OCI-M2 (cell line): ENCODE data around the gene EXOC3L4.
"Not testable (repeated sequence)": the region's sequence is repeated elsewhere in the genome, so short reads cannot be mapped to it uniquely, and the experiment has no call there.

Source experiments
- DNase-seq: peaks from one replicate; lab custom pipeline; 2025; ENCODE audit not compliant: unreplicated experiment; lab: John Stamatoyannopoulos, UW

Gene EXOC3L4

DNA sequence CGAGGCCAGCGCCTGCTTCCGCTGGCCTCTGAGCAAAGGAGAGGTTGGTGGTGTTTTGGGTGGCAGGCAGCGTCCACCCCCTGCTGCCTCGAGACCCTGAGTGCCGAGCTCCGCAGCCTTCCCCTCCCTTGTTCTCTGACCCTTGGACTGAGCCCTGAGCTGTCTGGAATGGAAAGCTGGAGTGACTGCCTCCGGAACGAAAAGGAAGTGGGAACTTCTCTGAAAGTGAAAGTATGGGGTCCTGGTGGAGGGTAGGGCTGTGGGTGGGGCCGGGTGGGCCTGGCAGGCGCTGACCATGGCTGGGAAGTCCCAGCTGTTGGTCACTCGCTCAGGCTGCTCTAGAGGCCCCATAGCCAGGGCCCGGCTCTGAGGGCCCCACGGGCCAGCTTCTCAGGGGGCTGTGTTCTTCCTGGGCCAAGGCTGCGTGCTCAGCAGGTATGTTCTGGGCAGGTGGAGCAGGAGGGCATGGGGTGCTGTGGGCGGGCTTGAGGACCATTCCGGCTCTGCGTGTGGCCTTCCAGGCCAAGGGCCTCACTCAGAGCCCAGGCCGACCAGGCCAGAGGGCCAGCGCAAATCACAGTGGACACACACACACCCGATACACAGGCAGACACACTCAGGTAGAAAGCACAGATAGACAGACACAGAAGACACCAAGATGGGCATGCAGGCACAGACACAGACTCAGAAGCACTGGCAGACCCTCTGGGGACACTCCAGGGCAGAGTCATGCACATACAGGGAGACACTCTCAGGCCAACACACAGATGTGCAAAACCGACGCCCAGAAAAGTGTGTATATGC, at the start of gene EXOC3L4:
Gene EXOC3L4, plus strand, starts transcription at position 320 of the 804 bp plus-strand sequence. CDS start 5,495 bp downstream, outside the sequence.
- no peak for DNase-seq

GRCh38 chr14:103045371-103045869, 49.1 kb upstream of the EXOC3L4 start:
- DNase-seq = no peak

DNA sequence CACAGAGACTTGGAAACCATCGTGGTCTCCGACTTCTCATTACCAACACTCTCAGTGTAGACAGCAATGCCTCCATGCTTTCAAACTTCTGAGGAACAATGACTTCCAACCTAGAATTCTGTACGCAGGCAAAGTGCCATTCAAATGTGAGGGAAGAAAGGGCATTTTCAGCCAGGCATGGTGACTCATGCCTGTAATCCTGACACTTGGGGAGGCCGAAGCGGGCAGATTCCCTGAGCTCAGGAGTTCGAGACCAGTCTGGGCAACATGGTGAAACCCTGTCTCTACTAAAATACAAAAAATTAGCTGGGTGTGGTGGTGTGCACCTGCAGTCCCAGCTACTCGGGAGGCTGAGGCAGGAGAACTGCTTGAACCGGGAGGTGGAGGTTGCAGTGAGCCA, 47.1 kb upstream of the EXOC3L4 start:
- DNase-seq = not testable (repeated sequence)

DNA sequence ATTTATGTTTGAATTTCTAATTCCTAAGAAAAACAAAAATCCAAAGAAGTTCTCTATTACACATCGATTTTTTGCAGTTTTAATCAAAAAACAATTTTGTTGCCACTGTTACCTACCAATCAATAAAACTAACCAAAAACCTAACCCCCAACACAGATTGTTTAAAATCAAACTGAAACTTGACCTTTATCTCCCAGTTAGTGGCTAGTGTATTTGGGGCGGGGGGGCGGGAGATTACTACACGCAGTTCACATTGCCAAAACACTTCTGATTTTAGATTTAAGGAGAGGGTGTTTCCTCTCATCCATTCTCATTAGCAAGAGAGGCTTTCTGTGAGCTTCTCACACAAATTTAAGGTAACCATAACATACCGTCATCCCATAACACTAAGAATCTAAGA, 43.6 kb upstream of the EXOC3L4 start:
- no peak for DNase-seq

DNA sequence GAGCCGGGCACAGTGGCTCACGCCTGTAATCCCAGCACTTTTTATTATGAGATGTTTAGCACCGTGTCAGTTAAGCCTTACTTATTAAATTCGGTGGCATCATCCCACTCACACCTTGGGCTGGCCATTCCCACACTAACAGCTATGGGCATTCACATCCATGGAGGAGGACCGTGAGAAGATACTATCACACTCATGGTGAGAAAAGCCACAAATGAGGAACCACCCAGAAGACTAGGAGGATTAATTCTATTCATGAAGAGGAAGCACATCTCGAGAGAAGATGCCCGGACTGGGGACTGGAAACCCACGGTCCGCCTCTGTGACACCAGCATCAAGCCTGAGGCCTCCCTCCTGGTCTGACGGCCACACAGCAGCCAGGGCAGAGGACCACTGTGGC, 42.1 kb upstream of the EXOC3L4 start:
- DNase-seq = no peak

DNA sequence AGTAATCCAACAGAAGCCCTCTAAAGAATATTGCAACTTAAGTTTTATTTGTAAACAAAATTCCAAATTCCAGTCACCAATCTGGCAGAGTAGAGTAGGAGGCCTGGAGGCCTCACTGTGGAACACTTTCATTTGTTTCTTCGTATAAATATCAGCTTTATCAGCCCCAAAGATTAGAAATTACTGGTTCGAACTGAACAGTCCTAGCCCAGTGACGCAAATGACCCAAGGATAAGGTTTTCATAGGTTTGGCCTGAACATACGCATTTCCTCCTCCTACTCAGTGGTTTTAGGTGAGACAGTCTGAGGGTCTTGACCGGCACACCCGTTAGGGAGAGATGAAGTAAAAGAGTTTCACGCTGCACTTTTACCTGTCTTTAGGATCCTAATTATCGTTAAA, 38.8 kb upstream of the EXOC3L4 start:
- no peak for DNase-seq

DNA sequence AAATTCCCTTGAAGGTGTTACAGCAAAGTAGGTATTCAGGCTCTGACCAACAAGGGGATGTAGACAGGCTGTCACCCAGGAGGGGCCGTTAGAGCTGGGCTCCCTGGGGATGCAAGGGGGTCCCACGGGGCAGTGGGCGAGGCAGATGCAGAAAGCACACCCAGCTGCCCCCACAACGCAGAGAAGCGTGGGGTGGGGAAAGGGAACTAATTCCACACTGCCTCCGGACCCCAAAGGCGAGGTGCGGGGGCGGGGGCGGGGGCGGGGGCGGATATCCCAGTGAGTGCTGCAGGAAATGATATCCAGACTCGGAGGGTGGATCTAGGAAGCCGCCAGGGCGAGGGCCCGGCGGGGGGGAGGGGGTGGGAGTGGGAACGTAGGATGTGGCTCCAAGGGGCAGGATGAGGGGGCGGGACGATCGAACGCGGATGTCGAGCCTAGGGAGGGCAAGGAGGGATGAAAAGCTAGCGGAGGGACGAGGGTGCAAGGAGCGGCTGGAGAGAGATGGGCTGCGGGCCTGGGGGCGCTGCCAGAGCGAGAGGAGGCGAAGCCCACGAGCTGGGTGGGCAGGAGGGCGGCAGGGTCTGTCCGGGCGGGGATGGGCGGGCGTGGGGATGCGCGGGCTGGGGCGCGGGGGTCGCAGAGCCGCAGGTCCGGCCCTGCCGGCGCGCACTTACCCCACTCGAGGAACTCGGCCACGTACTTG, 38.0 kb upstream of the EXOC3L4 start:
- peak; percentile 47 for DNase-seq

DNA sequence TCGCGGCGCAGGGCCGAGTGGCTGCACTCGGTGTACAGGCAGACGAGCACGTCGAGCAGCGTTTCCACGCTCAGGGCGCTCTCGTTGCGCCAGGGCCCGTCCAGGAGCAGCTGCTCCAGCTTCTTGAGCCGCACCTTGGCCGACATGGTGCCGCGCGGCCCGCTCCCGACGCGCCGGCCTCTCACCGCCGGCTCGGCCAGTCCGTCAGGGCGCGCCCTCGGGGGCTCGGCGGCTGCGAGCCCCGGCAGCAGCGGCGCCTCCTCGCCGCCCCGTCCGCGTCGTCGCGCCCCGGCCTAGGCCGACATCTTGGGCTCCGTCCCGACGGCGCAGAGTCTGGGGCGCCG, 37.5 kb upstream of the EXOC3L4 start:
- DNase-seq = no peak

DNA sequence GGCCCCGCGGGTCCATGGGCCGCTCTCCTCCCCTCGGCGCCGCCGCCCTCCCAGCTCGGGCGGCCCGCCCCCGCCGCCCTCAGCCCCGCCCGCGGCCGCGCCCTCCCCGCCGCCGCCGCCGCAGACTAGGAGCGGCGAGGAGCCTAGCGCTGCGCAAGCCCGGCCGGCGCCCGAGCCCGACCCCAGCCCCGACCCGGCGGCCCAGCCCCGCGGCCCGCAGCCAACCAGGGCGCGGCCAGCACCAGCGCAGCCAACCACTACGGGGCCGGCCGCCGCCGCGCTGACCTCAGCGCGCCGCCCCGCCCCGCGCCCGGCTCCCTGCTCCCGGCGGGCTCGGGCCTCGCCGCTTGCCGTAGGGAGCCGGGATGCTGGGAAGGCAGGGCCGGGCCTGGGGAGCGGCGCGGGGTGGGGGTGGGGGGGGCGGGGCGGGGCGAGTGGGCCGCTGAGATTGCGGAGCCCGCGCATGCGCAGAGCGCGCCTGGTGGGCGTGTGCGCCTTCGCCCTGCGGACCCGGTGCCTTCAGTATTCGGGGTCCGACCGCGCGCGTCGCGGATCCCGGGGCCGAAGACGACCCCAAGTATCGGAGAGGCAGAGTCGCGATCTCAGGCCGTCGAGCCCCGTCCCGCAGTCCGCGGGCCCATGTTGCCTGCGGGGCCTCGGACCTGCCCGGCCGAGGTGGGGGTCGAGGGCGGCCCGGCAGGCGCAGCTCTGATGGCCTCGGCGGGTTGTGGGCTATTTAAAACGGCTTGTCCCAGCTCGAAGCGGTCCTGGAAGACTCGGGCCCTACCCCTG, 37.0 kb upstream of the EXOC3L4 start, which contains the start of gene CDC42BPB:
Gene CDC42BPB, minus strand, starts transcription at position 178 of the 792 bp plus-strand sequence. CDS start 376 bp downstream, outside the sequence.
- no peak for DNase-seq

DNA sequence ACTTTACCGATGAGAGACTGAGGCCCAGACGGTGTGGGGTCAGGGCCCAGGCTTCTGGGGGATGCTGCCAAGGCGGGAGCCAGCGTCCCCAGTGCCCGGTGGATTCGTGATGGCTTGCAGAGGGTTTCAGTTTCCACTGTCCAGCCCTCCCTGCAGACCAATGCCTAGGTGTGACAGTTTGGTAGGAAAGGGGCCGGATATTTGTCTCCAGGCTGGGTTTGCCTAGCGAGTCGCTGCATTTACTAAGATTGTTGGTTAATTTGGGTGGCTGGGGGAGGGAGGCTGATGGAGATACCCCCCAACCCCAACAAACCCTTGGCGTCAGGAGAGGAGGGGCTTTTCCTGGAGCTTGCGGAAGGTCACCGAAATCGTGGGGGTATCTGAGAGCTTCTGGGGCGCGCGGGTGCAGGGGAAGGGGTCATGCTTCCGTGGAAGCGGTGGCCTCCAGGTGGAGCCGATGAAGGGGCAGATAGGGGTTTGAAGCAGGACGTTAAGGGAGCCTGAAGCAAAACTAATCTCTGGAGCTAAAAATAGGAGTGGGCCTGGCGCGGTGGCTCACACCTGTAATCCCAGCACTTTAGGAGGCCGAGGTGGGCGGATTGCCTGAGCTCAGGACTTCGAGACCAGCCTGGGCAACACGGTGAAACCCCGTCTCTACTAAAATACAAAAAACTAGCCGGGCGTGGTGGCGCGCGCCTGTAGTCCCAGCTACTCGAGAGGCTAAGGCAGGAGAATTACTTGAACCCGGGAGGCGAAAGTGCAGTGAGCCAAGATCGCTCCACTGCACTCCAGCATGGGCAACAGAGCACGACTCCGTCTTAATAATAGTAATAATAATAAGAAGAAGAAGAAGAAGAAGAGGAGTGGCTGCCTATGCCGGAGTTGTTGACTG, 36.1 kb upstream of the EXOC3L4 start:
- no peak for DNase-seq

DNA sequence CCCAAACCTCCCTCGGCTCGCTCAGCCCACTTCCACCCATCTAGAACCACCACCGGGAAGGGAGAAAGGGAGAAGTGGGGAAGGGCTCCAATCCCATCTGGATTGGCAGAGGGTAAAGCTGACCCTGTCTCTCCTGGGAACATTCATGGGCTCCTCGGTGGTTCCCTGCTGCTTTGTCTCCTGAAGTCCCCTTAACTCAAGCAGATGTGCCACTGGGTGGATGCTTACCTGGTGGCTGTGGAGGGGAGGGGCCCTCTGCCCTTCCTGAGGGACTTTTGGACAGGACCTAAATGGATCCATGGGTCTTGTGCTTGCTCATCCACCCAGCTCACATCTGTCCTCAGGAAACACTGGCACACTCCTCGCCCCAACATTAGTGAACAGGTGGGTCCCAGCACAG, 35.0 kb upstream of the EXOC3L4 start:
- DNase-seq = no peak

DNA sequence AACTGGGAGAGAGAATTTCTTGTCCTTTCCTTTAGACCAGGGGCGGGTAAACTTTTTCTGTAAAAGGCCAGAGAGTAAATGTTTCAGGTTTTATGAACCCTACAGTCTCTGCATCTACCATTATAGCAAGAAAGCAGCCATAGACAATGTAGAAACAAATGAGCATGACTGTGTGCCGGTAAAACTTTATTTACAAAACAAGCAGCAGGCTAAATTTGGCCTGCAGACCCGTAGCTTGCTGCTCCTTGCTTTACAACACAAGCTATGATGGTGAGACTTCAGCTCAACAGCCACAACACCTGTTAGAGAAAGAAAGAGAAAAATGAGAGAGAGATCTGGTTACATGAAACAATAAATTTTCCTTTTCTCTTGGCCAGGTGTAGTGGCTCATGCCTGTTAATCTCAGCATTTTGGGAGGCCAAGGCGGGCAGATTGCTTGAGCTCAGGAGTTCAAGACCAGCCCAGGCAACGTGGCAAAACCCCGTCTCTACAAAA, 33.0 kb upstream of the EXOC3L4 start:
- DNase-seq = no peak

- no peak for DNase-seq
These were observed 30.1 kb upstream of the EXOC3L4 start for GRCh38 chr14:103064436-103064835.

- DNase-seq = no peak
These were observed 29.5 kb upstream of the EXOC3L4 start for GRCh38 chr14:103064978-103065377.

DNA sequence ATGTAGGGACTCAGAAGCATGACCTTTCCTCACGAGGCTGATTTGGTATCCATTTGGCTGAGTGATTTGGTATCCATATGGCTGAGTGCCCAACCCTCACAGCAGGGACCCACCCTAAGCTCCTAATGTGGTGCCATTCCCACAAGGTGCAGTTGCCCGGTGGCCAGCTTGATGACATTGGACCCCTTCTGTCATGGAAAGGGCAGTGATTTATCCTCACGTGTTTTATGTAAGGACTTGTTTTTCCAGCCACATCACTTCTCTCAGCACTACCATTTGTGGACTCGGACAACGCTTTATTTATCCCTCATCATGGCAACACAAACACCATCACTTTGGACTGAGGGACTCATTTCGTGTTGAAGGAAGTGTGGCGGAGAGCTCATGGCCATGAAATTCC, 28.7 kb upstream of the EXOC3L4 start:
- no peak for DNase-seq

GRCh38 chr14:103066399-103066798, 28.1 kb upstream of the EXOC3L4 start:
- no peak for DNase-seq

- DNase-seq = no peak
These were observed 27.1 kb upstream of the EXOC3L4 start for GRCh38 chr14:103067231-103067954.

DNA sequence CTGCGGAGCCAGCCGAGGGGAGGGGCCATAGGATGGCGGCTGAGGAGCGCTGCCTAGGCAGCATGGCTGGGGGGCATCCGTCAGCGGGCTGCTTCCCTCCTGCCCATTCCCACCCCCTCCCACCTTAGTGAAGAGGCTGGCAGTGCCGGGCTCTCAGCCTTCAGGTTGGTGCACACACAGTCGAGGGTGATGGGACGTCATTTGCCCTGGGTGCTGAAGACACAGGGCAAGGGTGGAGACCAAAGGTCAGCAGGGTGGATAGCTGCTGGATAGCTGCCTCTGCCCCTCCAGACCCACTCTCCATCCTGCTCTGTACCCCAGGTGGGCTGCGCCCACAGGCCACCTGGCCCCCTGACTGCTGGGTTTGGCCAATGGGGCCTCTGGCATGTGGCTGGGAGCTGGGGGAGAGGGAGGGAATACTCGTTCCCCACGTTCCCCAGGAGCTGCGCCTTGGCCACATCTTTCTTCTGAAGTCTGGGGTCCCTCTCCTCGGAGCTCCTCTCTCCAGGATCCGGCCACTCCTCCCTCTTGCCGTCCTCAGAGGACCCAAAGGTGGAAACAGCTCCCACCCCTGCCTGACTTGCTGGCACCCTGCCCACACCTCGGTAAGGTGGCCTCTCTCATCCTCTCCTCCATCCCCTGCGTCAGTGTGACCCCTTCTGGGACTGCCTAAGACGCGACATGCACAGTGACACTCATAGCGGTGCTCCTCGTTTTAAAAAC, 26.0 kb upstream of the EXOC3L4 start:
- DNase-seq = no peak
